ENCODE measurements around the gene TNFAIP1.
"Not testable (repeated sequence)": the region's sequence is repeated elsewhere in the genome, so short reads cannot be mapped to it uniquely, and the experiment has no call there.

TNFAIP1 gene

DNA sequence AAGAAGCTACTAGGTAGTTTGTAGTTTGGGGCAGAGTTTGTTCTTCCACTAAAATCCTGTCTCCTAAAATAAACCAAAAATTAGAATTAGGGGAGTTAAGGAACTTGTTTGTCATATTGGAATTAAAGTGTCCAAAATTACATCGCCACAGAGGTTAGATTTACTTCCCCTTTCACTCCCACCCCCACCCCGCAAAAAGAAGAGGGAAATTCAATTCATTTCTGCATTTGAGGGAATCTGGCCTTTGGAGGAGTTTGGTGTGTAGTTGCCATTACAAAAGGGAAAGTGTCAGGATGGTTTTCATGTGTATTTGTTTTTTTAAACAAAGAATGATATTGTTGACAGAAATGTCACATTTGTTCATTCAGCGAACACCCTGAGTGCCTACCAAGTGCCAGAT is 10.8 kb upstream of the TNFAIP1 start:
- no peak for DNase-seq (ENCODE audit: low spot score)

DNA sequence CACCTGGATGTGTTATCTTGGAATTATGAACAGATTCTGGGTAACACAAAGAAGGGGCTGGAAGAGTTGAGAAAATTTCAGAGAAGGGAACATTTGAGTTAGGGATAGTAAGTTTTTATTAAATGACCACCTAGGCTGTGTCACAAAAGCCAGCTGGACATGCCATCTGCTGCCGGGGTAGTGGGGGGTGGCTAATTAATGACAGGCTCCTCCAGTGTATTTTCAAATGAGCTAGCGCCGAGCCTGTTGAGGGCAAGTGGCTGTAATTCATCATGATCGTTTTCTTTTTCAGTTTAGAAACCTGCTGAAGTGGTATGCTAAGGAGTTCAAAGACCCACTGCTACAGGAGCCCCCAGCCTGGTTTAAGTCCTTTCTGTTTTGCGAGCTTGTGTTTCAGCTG is 10.3 kb upstream of the TNFAIP1 start:
- peak; percentile 60 for DNase-seq (ENCODE audit: low spot score)

DNA sequence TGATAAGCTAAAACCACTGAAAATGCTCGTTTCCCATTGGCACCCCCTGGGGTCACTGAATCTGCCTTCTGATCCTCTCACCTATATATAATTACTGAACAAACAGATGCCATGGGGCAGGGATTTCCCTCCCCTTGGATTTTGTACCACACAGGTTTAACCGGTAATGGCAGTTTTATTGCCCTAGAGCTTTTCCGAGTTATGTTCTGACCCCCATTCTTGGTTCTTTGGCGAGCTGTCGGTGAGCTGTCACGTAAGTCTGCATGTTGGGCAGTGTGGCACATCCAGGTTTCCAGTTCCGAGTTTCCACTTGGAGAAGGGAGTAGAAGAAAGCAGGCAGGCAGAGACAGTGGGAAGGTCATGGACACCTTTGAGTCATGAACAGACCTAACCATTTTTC is 9.4 kb upstream of the TNFAIP1 start:
- DNase-seq (ENCODE audit: low spot score): no peak

- no peak for DNase-seq (ENCODE audit: low spot score)
These were observed 8.4 kb upstream of the TNFAIP1 start for GRCh38 chr17:28327031-28327607.

- DNase-seq (ENCODE audit: low spot score): no peak
These were observed 7.9 kb upstream of the TNFAIP1 start for GRCh38 chr17:28327709-28328108.

- no peak for DNase-seq (ENCODE audit: low spot score)
These were observed 7.2 kb upstream of the TNFAIP1 start for GRCh38 chr17:28328325-28328724.

DNA sequence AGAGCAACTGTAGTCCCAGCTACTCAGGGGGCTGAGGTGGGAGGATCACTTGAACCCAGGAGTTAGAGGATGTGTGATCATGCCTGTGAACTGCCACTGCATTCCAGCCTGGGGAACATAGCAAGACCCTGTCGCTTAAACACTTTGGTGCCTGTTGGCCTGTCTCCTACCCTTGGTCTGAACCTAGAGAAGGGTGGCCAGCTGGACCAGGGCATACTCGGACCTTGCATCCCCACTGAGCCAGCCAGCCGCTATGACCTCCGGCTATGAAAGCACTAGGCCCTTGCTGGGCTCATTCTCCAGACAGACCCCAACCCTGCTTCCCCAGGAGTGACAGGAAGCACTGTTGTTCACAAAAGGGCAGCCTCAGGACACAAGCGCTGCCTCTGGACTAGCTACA is 4.9 kb upstream of the TNFAIP1 start:
- DNase-seq (ENCODE audit: low spot score): no peak

- no peak for DNase-seq (ENCODE audit: low spot score)
These were observed 3.6 kb upstream of the TNFAIP1 start for GRCh38 chr17:28331891-28332420.

DNA sequence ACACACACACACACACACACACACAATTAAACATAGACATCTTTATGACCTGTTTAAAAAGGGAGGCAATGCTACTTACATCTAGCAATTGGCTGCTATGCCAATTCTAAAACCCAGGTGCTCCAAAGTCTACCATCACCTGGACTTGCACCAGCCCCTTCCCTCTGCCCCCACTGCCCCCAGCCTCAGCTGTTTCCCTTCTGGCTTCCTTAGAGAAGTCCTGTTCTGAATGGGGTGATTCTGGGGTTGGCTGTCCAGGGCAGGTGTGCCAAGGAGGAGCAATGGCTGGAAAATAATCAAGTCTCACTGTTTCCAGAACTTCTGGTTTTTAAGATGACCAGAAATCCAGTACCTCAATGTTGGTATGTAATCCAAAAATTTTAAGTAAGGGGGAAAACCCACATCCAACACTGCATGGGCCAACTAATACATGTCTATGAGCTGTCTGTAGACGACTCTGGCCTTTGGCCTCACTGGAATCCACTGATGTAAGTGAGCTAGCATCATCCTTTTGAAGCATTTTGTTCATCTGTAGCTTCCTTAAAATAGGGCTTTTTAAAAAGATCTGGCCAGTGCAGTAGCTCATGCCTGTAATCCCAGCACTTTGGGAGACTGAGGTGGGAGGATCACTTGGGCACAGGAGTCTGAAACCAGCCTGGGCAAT is 2.3 kb upstream of the TNFAIP1 start:
- no peak for DNase-seq (ENCODE audit: low spot score)

DNA sequence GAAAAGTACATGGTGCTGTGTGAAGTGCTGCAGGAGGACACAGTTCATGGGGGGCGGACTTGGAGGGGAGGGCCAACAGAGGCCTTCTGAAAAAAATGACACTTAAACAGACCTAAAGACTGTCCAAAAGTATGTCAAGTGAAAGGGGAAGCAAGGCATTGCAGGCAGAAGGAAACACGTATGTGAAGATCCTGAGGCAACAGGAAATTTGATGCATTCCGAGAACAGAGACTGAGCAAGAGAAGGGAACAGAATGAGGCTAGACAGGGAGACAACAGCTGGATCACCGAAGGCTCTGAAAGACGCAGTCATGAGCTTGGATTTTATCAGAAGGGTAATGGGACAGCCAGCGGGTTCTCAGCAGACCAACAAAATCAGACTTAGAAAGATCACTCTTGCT is 1.4 kb upstream of the TNFAIP1 start:
- no peak for DNase-seq (ENCODE audit: low spot score)

- DNase-seq (ENCODE audit: low spot score): peak; percentile 13
These were observed 828 bp upstream of the TNFAIP1 start for GRCh38 chr17:28334666-28335200.

GRCh38 chr17:28335959-28336871 is 654 bp downstream of the TNFAIP1 start:
- DNase-seq (ENCODE audit: low spot score): peak; percentile 67

GRCh38 chr17:28338056-28338768 is 2.7 kb downstream of the TNFAIP1 start:
- no peak for DNase-seq (ENCODE audit: low spot score)

DNA sequence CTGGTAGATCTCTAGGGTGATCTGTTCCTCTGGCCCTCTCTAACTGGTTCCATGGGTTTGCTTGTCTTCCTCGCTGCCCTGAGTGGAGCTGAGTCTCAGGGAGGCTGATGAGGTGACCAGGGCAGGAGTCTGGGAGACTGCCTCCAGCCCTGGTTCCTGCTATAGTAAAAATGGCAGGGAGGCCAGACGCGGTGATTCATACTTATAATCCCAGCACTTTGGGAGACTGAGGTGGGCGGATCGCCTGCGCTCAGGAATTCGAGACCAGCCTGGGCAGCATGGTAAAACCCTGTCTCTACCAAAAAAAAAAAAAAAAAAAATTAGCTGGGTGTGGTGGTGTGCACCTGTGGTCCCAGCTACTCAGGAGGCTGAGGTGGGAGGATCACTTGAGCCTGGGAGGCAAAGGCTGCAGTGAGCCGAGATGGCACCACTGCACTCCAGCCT is 3.2 kb downstream of the TNFAIP1 start:
- DNase-seq (ENCODE audit: low spot score): not testable (repeated sequence)

GRCh38 chr17:28339431-28339830 is 3.9 kb downstream of the TNFAIP1 start:
- DNase-seq (ENCODE audit: low spot score): no peak

DNA sequence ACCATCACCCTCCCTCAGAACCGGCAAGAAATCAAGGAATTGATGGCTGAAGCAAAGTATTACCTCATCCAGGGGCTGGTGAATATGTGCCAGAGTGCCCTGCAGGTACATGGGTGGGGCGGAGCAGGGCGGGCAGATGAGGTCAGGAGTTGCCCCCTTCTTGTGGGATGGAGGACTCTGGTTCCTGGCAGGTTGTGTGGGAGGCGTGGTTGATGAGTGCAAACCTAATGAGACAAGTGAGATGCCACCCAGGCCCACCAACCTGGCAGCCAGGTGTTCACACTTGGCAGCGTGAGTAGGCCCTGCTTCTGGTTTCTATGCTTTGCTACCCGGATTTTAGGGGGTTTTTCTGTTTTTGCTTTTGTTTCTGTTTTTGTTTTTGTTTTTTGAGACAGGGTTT is 4.8 kb downstream of the TNFAIP1 start:
- DNase-seq (ENCODE audit: low spot score): no peak

GRCh38 chr17:28341516-28341915 is 6.0 kb downstream of the TNFAIP1 start:
- no peak for DNase-seq (ENCODE audit: low spot score)

DNA sequence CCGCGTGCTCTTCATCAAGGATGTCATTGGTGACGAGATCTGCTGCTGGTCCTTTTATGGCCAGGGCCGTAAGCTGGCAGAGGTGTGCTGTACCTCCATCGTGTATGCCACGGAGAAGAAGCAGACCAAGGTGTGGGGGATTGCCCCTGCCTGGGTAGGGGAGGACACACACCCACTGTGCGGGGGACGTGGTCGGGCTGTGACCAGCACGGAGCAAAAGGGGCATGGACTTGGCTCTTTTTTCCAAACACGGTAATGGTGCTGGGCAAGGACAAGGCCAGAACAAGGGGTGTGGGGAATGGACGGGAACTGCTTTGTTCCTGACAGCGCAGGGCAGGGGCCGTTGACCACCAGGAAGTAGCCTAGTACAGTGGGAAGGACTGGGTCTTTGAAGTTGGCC is 6.8 kb downstream of the TNFAIP1 start:
- DNase-seq (ENCODE audit: low spot score): no peak

- no peak for DNase-seq (ENCODE audit: low spot score)
These were observed 8.0 kb downstream of the TNFAIP1 start for GRCh38 chr17:28343491-28343932.

DNA sequence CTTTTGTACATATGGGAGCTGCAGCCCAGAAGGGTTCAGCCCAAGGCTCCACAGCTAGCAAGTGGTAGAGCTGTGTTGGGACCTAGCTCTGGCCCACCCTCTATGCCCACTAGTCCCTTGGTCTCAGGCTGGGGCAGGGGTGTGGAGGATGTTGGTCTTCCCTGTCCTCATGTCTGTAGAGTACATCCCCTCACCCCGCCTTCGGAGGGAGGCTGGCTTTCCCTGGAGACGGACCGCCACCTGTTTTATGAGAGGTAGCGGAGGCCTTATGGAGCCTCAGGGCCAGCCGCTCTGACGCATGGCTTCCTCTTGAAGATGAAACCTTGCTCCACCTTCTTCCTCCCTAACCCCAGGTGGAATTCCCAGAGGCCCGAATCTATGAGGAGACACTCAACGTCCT is 8.4 kb downstream of the TNFAIP1 start:
- DNase-seq (ENCODE audit: low spot score): no peak

DNA sequence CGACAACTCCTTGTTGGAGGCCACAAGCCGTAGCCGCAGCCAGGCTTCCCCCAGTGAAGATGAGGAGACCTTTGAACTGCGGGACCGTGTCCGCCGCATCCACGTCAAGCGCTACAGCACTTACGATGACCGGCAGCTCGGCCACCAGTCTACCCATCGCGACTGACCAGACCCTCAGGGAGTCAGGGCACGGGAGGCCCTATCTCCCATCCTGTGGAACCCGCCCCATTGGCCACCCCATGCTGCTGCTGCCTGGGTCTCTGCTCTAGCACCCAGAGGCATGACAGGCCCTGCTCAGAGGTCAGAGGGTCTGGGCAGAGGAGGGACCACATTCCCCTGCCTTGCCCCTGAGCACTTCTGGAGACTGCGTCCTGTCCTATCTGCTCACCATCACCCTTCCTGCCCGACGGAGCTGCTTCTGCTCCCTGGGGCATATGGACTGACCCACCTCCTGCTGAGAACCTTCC is 8.9 kb downstream of the TNFAIP1 start:
- no peak for DNase-seq (ENCODE audit: low spot score)
